Mesenchymal stem cell (in vitro differentiated cells and primary cell): ENCODE data around the gene CRELD2.

ENCODE experiments used
- DNase-seq: peaks from one replicate; pipeline ENCODE4 v3.0.0-alpha.2; 2013
- H2AFZ ChIP-seq: one replicate; pipeline ENCODE4 v1.6.1; 2013; ENCODE audit warnings: low read depth, mild to moderate bottlenecking, control low read depth, inconsistent platforms, low read length, moderate library complexity
- H2AK5ac ChIP-seq: 2 replicates; pipeline ENCODE4 v1.6.1; 2013; ENCODE audit warnings: low read length, moderate library complexity, mild to moderate bottlenecking, inconsistent platforms; ENCODE audit not compliant: severe bottlenecking
- H2BK120ac ChIP-seq: one replicate; pipeline ENCODE4 v1.6.1; 2013; ENCODE audit warnings: low read depth, mild to moderate bottlenecking, inconsistent platforms, low read length, moderate library complexity
- H2BK12ac ChIP-seq, 2 experiments: one replicate each; pipeline ENCODE4 v1.6.1; 2013; ENCODE audit warnings: inconsistent platforms in 2 of 2, low read length in 2 of 2, mild to moderate bottlenecking in 2 of 2, moderate library complexity in 2 of 2, control low read depth in 1 of 2
- H2BK15ac ChIP-seq: one replicate; pipeline ENCODE4 v1.6.1; 2013; ENCODE audit warnings: mild to moderate bottlenecking, low read depth, inconsistent platforms; ENCODE audit not compliant: poor library complexity, severe bottlenecking
- H2BK5ac ChIP-seq: 2 replicates; pipeline ENCODE4 v1.6.1; 2013; ENCODE audit warnings: low read depth, mild to moderate bottlenecking, low read length, control low read depth, inconsistent platforms; ENCODE audit not compliant: poor library complexity, severe bottlenecking
- H3K14ac ChIP-seq, 2 experiments: one replicate each; pipeline ENCODE4 v1.6.1; 2013; ENCODE audit warnings: inconsistent platforms in 2 of 2, low read length in 2 of 2, control low read depth in 1 of 2, mild to moderate bottlenecking in 1 of 2, moderate library complexity in 1 of 2
- H3K18ac ChIP-seq, 2 experiments: one replicate each; pipeline ENCODE4 v1.6.1; 2013; ENCODE audit warnings: inconsistent platforms in 2 of 2, low read length in 2 of 2, control low read depth in 1 of 2, low read depth in 1 of 2, mild to moderate bottlenecking in 1 of 2
- H3K23ac ChIP-seq, 2 experiments: one replicate each; pipeline ENCODE4 v1.6.1; 2013; ENCODE audit warnings: inconsistent platforms in 2 of 2, low read length in 2 of 2, mild to moderate bottlenecking in 2 of 2, moderate library complexity in 2 of 2, control low read depth in 1 of 2
- H3K27ac ChIP-seq: 2 replicates; pipeline ENCODE4 v1.5.1; 2013; ENCODE audit warnings: mild to moderate bottlenecking, moderate library complexity, low read length, control low read depth, inconsistent platforms; ENCODE audit not compliant: poor library complexity, severe bottlenecking
- H3K27me3 ChIP-seq, 2 experiments: 2 replicates each; pipeline versions ENCODE4 v1.6.1 to v1.7.0; 2013; ENCODE audit warnings: low read length in 2 of 2, mild to moderate bottlenecking in 2 of 2, moderate library complexity in 2 of 2, control low read depth in 1 of 2, inconsistent platforms in 1 of 2; ENCODE audit not compliant: control insufficient read depth in 1 of 2, insufficient read depth in 1 of 2
- H3K36me3 ChIP-seq, 2 experiments: 2 replicates each; pipeline versions ENCODE4 v1.6.1 to v1.7.0; 2013; ENCODE audit warnings: low read length in 2 of 2, control low read depth in 1 of 2, inconsistent platforms in 1 of 2, low read depth in 1 of 2, mild to moderate bottlenecking in 1 of 2; ENCODE audit not compliant: insufficient read depth in 2 of 2, control insufficient read depth in 1 of 2
- H3K4ac ChIP-seq, 2 experiments: one replicate each; pipeline ENCODE4 v1.6.1; 2013; ENCODE audit warnings: inconsistent platforms in 2 of 2, low read length in 2 of 2, mild to moderate bottlenecking in 2 of 2, moderate library complexity in 2 of 2, control low read depth in 1 of 2, low read depth in 1 of 2
- H3K4me1 ChIP-seq: 2 replicates; pipeline ENCODE4 v1.6.1; 2013; ENCODE audit warnings: low read depth, low read length, control low read depth; ENCODE audit not compliant: control insufficient read depth, insufficient read depth
- H3K4me2 ChIP-seq: 2 replicates; pipeline ENCODE4 v1.6.1; 2013; ENCODE audit warnings: low read length, mild to moderate bottlenecking, inconsistent platforms; ENCODE audit not compliant: poor library complexity, severe bottlenecking
- H3K4me3 ChIP-seq, 2 experiments: 2 replicates each; pipeline versions ENCODE4 v1.5.1 to v1.7.0; 2013; ENCODE audit warnings: low read length in 2 of 2, mild to moderate bottlenecking in 2 of 2, control low read depth in 1 of 2, low read depth in 1 of 2; ENCODE audit not compliant: insufficient read depth in 1 of 2
- H3K79me1 ChIP-seq: replicated peaks from 2 replicates; pipeline ENCODE4 v1.6.1; 2013; ENCODE audit warnings: mild to moderate bottlenecking, control low read depth, low read length, inconsistent platforms; ENCODE audit not compliant: poor library complexity, severe bottlenecking
- H3K9ac ChIP-seq: 2 replicates; pipeline ENCODE4 v1.7.0; 2013; ENCODE audit warnings: mild to moderate bottlenecking, low read length, moderate library complexity
- H3K9me3 ChIP-seq: 2 replicates; pipeline ENCODE4 v1.7.0; 2013; ENCODE audit warnings: mild to moderate bottlenecking, low read length; ENCODE audit not compliant: control insufficient read depth
- H4K8ac ChIP-seq: one replicate; pipeline ENCODE4 v1.6.1; 2013; ENCODE audit warnings: inconsistent platforms, mild to moderate bottlenecking, low read length, moderate library complexity
- H4K91ac ChIP-seq: one replicate; pipeline ENCODE4 v1.6.1; 2013; ENCODE audit warnings: mild to moderate bottlenecking, low read length, inconsistent platforms
- WGBS: methylation state at CpG from one replicate; pipeline ENCODE4 v1.1.7; 2013; ENCODE audit warnings: mixed read lengths; 5-methylcytosine and 5-hydroxymethylcytosine counted together

CRELD2 gene

GRCh38 chr22:49909476-49910205, 8.8 kb upstream of the CRELD2 start:
- H3K79me1 ChIP-seq, result peaks cover 28% of the 10 kb centered on the region
- H3K36me3 ChIP-seq, result peaks cover 36 to 81% of the 10 kb centered on the region in 2 experiments
- H3K4me2 ChIP-seq, result no peak overlapping the region
- no peak overlapping the region for H3K23ac ChIP-seq
- H3K14ac ChIP-seq, result no peak overlapping the region
- H3K4me3 ChIP-seq, result no peak overlapping the region
- H4K91ac ChIP-seq, result no peak overlapping the region
- H3K27ac ChIP-seq, result no peak overlapping the region
- H2BK5ac ChIP-seq, result no peak overlapping the region
- no peak for DNase-seq
- H3K27me3 ChIP-seq, result no peaks in the 10 kb centered on the region
- whole genome bisulfite sequencing, result 96% methylated on average over 23 of the region's 23 CpGs
- no peaks in the 10 kb centered on the region for H3K4me1 ChIP-seq
- H3K9ac ChIP-seq, result no peak overlapping the region
- H2BK120ac ChIP-seq, result no peak overlapping the region
- no peak overlapping the region for H4K8ac ChIP-seq
- H2BK15ac ChIP-seq, result no peak overlapping the region
- no peak overlapping the region for H2AK5ac ChIP-seq
- H3K4ac ChIP-seq, result no peak overlapping the region
- H3K18ac ChIP-seq, result no peak overlapping the region
- H3K9me3 ChIP-seq, result no peaks in the 10 kb centered on the region
- H2AFZ ChIP-seq, result no peak overlapping the region
- no peak overlapping the region for H2BK12ac ChIP-seq

GRCh38 chr22:49910229-49911155, 7.9 kb upstream of the CRELD2 start:
- Histone ChIP-seq H3K27ac (no peak overlapping the region), H3K14ac (no peak overlapping the region), H3K4me2 (no peak overlapping the region), H3K4me3 (no peak overlapping the region), H3K18ac (no peak overlapping the region), H2BK15ac (no peak overlapping the region), H3K36me3 (peaks cover 36 to 74% of the 10 kb centered on the region in 2 experiments), H2BK120ac (no peak overlapping the region), H3K79me1 (peaks cover 28% of the 10 kb centered on the region), H3K9ac (no peak overlapping the region), H4K8ac (peak overlapping the region; percentile 40), H2AFZ (no peak overlapping the region), H2BK5ac (no peak overlapping the region), H3K9me3 (no peaks in the 10 kb centered on the region), H4K91ac (no peak overlapping the region), H2AK5ac (no peak overlapping the region), H3K23ac (no peak overlapping the region), H3K4me1 (no peaks in the 10 kb centered on the region), H3K4ac (no peak overlapping the region), H3K27me3 (no peaks in the 10 kb centered on the region), H2BK12ac (no peak overlapping the region)
- no peak for DNase-seq
- 95% methylated on average over 27 of the region's 27 CpGs for WGBS

- no peak overlapping the region for H2BK120ac ChIP-seq
- no peak overlapping the region for H3K4ac ChIP-seq
- no peak overlapping the region for H3K4me2 ChIP-seq
- no peak overlapping the region for H2BK12ac ChIP-seq
- no peak overlapping the region for H2BK5ac ChIP-seq
- no peak overlapping the region for H3K4me3 ChIP-seq
- peaks cover 27% of the 10 kb centered on the region for H3K79me1 ChIP-seq
- no peak overlapping the region for H4K91ac ChIP-seq
- DNase-seq, result no peak
- peaks cover 35 to 59% of the 10 kb centered on the region in 2 experiments for H3K36me3 ChIP-seq
- no peak overlapping the region for H3K23ac ChIP-seq
- WGBS, result 97% methylated on average over 30 of the region's 30 CpGs
- no peaks in the 10 kb centered on the region for H3K9me3 ChIP-seq
- H4K8ac ChIP-seq, result no peak overlapping the region
- H3K27ac ChIP-seq, result no peak overlapping the region
- H3K9ac ChIP-seq, result no peak overlapping the region
- peaks cover 4% of the 10 kb centered on the region for H3K4me1 ChIP-seq
- H2AFZ ChIP-seq, result no peak overlapping the region
- H2BK15ac ChIP-seq, result no peak overlapping the region
- no peak overlapping the region for H2AK5ac ChIP-seq
- no peaks in the 10 kb centered on the region for H3K27me3 ChIP-seq
- no peak overlapping the region for H3K18ac ChIP-seq
- H3K14ac ChIP-seq, result no peak overlapping the region
These were observed 6.4 kb upstream of the CRELD2 start for GRCh38 chr22:49911881-49912625.
